Naive B cell (primary cell): ENCODE data around the gene MSLN. TPM values are rescaled to one million over a fixed set of nuclear protein-coding genes. Genes with fewer than 3 reads are reported as not detected.

Experiments used
- ATAC-seq, 2 donors: fragments of 150-1000 bp; cut with Tn5 transposase; 2 replicates each; pipeline ENCODE4 v1.10.0; 2021; ENCODE audit warnings: low read depth in 2 of 2, mild to moderate bottlenecking in 2 of 2, moderate library complexity in 2 of 2
- DNase-seq: peaks from one replicate; pipeline ENCODE4 v3.0.0; 2022
- H3K27ac Mint-ChIP-seq, 6 donors: one replicate each; pipeline ENCODE4 v1.8.0; 2020 to 2022; ENCODE audit warnings: mild to moderate bottlenecking in 6 of 6, mixed read lengths in 6 of 6, moderate library complexity in 5 of 6, inconsistent platforms in 2 of 6
- H3K27me3 Mint-ChIP-seq, 3 donors: one replicate each; pipeline ENCODE4 v1.8.0; 2021 to 2022; ENCODE audit warnings: mixed read lengths in 3 of 3, mild to moderate bottlenecking in 1 of 3
- H3K36me3 Mint-ChIP-seq, 2 donors: one replicate each; pipeline ENCODE4 v1.8.0; 2020 to 2022; ENCODE audit warnings: mixed read lengths in 2 of 2, inconsistent platforms in 1 of 2, mild to moderate bottlenecking in 1 of 2
- H3K4me1 Mint-ChIP-seq, 3 donors: one replicate each; pipeline ENCODE4 v1.8.0; 2020 to 2022; ENCODE audit warnings: mixed read lengths in 3 of 3, inconsistent platforms in 1 of 3, mild to moderate bottlenecking in 1 of 3, moderate library complexity in 1 of 3
- H3K4me3 Mint-ChIP-seq, 8 donors: one replicate each; pipeline ENCODE4 v1.8.0; 2020 to 2022; ENCODE audit warnings: mild to moderate bottlenecking in 8 of 8, mixed read lengths in 8 of 8, moderate library complexity in 8 of 8, inconsistent platforms in 2 of 8
- H3K9me3 Mint-ChIP-seq, 7 donors: one replicate each; pipeline ENCODE4 v1.8.0; 2020 to 2022; ENCODE audit warnings: mixed read lengths in 7 of 7, mild to moderate bottlenecking in 5 of 7, inconsistent platforms in 2 of 7, moderate library complexity in 1 of 7
- polyA plus RNA-seq, 6 donors: library from polyadenylated mRNA; unstranded; fragments of 300-500 nt; fragmentation: Illumina TruSeq; gene quantifications; one replicate each; pipeline ENCODE4 v1.2.3, GENCODE V29; 2021; ENCODE audit warnings: low read depth in 6 of 6

The MSLN gene
- polyA plus RNA-seq, 6 donors from 2014 or later, result not detected

GRCh38 chr16:718922-719321 is 41.6 kb upstream of the MSLN start:
- H3K4me3 Mint-ChIP-seq, result peak overlapping the region in 6 of 8 donors; percentile 16 to 90 (median 38)
- ATAC-seq (no peak), DNase-seq (no peak)
- H3K9me3 Mint-ChIP-seq, result no peaks in the 10 kb centered on the region
- H3K27me3 Mint-ChIP-seq, result peaks cover 0 to 13% (median 2%) of the 10 kb centered on the region in 3 donors
- no peaks in the 10 kb centered on the region for H3K36me3 Mint-ChIP-seq
- peaks cover 12 to 24% (median 14%) of the 10 kb centered on the region in 3 donors for H3K4me1 Mint-ChIP-seq
- H3K27ac Mint-ChIP-seq, result peak overlapping the region in 2 of 6 donors; percentile 65 to 87

GRCh38 chr16:719815-720446 is 40.6 kb upstream of the MSLN start:
- Mint-ChIP-seq H3K4me1 (peaks cover 12 to 24% (median 14%) of the 10 kb centered on the region in 3 donors), H3K4me3 (peak overlapping the region; percentile 78 to 92 (median 88)), H3K27ac (peak overlapping the region in 5 of 6 donors; percentile 33 to 92 (median 76)), H3K9me3 (no peaks in the 10 kb centered on the region), H3K27me3 (peaks cover 0 to 6% (median 0%) of the 10 kb centered on the region in 3 donors), H3K36me3 (no peaks in the 10 kb centered on the region)
- DNase-seq (no peak), ATAC-seq (no peak)

GRCh38 chr16:720447-720989 is 40.0 kb upstream of the MSLN start:
- H3K27ac Mint-ChIP-seq, result peak overlapping the region in 5 of 6 donors; percentile 33 to 92 (median 76)
- H3K4me3 Mint-ChIP-seq, result peak overlapping the region; percentile 78 to 92 (median 88)
- no peaks in the 10 kb centered on the region for H3K36me3 Mint-ChIP-seq
- peaks cover 12 to 24% (median 14%) of the 10 kb centered on the region in 3 donors for H3K4me1 Mint-ChIP-seq
- H3K9me3 Mint-ChIP-seq, result no peaks in the 10 kb centered on the region
- H3K27me3 Mint-ChIP-seq, result peaks cover 0 to 6% (median 0%) of the 10 kb centered on the region in 3 donors
- ATAC-seq (peak; percentile 6 to 7), DNase-seq (peak; percentile 30)

GRCh38 chr16:720990-721764 is 39.4 kb upstream of the MSLN start, which contains the start of gene ANTKMT:
Gene ANTKMT, plus strand, starts transcription at chr16:721146. Its CDS starts 129 bp downstream, at chr16:721275.
- ATAC-seq (peak; percentile 87 to 90), DNase-seq (peak; percentile 84)
- H3K4me3 Mint-ChIP-seq, result peak within 1 kb of the TSS; percentile 78 to 92 (median 88)
- no peaks in the 10 kb centered on the region for H3K9me3 Mint-ChIP-seq
- H3K36me3 Mint-ChIP-seq, result no peaks in the 10 kb centered on the region
- H3K27me3 Mint-ChIP-seq, result peaks cover 0 to 5% (median 0%) of the 10 kb centered on the region in 3 donors
- H3K4me1 Mint-ChIP-seq, result peaks cover 12 to 28% (median 14%) of the 10 kb centered on the region in 3 donors
- peak within 1 kb of the TSS; percentile 33 to 92 (median 68) for H3K27ac Mint-ChIP-seq

GRCh38 chr16:721765-722540 is 38.6 kb upstream of the MSLN start:
- Mint-ChIP-seq H3K9me3 (no peaks in the 10 kb centered on the region), H3K4me3 (peak overlapping the region; percentile 25 to 75 (median 64)), H3K4me1 (peaks cover 12 to 24% (median 14%) of the 10 kb centered on the region in 3 donors), H3K27me3 (no peaks in the 10 kb centered on the region), H3K27ac (peak overlapping the region in 1 of 6 donors; percentile 41), H3K36me3 (no peaks in the 10 kb centered on the region)
- DNase-seq, result no peak
- ATAC-seq, result no peak

- Mint-ChIP-seq H3K4me3 (peak overlapping the region in 6 of 8 donors; percentile 6 to 66 (median 53)), H3K27me3 (no peaks in the 10 kb centered on the region)
Measured at GRCh38 chr16:722835-723633, 37.5 kb upstream of the MSLN start.

GRCh38 chr16:723695-724094 is 36.8 kb upstream of the MSLN start:
- Mint-ChIP-seq H3K4me1 (peaks cover 11 to 24% (median 14%) of the 10 kb centered on the region in 3 donors), H3K27me3 (no peaks in the 10 kb centered on the region), H3K27ac (no peak overlapping the region), H3K4me3 (peak overlapping the region in 2 of 8 donors; percentile 65), H3K36me3 (no peaks in the 10 kb centered on the region), H3K9me3 (no peaks in the 10 kb centered on the region)
- ATAC-seq (no peak), DNase-seq (no peak)

More at GRCh38 chr16:722835-723633, 37.5 kb upstream of the MSLN start:
- DNase-seq (no peak), ATAC-seq (no peak)
- no peaks in the 10 kb centered on the region for H3K9me3 Mint-ChIP-seq
- no peaks in the 10 kb centered on the region for H3K36me3 Mint-ChIP-seq
- peak overlapping the region in 3 of 6 donors; percentile 13 to 68 (median 53) for H3K27ac Mint-ChIP-seq
- H3K4me1 Mint-ChIP-seq, result peaks cover 12 to 24% (median 14%) of the 10 kb centered on the region in 3 donors

GRCh38 chr16:724188-725040 is 36.1 kb upstream of the MSLN start:
- Mint-ChIP-seq H3K4me1 (peaks cover 5 to 17% (median 8%) of the 10 kb centered on the region in 3 donors), H3K9me3 (no peaks in the 10 kb centered on the region), H3K27me3 (no peaks in the 10 kb centered on the region), H3K4me3 (peak overlapping the region in 3 of 8 donors; percentile 42 to 65 (median 65)), H3K36me3 (no peaks in the 10 kb centered on the region), H3K27ac (peak overlapping the region in 1 of 6 donors; percentile 81)
- ATAC-seq, result no peak
- DNase-seq, result no peak

GRCh38 chr16:725041-725376 is 35.5 kb upstream of the MSLN start:
- peak overlapping the region in 1 of 8 donors; percentile 86 for H3K4me3 Mint-ChIP-seq
- H3K27ac Mint-ChIP-seq, result peak overlapping the region in 1 of 6 donors; percentile 81
- no peaks in the 10 kb centered on the region for H3K36me3 Mint-ChIP-seq

GRCh38 chr16:725463-726187 is 34.9 kb upstream of the MSLN start:
- no peaks in the 10 kb centered on the region for H3K27me3 Mint-ChIP-seq
- peaks cover 0 to 5% (median 5%) of the 10 kb centered on the region in 3 donors for H3K4me1 Mint-ChIP-seq
- DNase-seq (no peak), ATAC-seq (no peak)
- H3K36me3 Mint-ChIP-seq, result no peaks in the 10 kb centered on the region
- H3K27ac Mint-ChIP-seq, result peak overlapping the region in 2 of 6 donors; percentile 53 to 59
- H3K4me3 Mint-ChIP-seq, result peak overlapping the region in 6 of 8 donors; percentile 29 to 86 (median 72)
- H3K9me3 Mint-ChIP-seq, result no peaks in the 10 kb centered on the region

More at GRCh38 chr16:725041-725376, 35.5 kb upstream of the MSLN start:
- Mint-ChIP-seq H3K4me1 (peaks cover 5 to 11% (median 5%) of the 10 kb centered on the region in 3 donors), H3K27me3 (no peaks in the 10 kb centered on the region), H3K9me3 (no peaks in the 10 kb centered on the region)
- no peak for DNase-seq
- no peak for ATAC-seq

- Mint-ChIP-seq H3K27me3 (no peaks in the 10 kb centered on the region), H3K36me3 (no peaks in the 10 kb centered on the region), H3K4me3 (peak overlapping the region in 5 of 8 donors; percentile 70 to 86 (median 76)), H3K9me3 (no peaks in the 10 kb centered on the region), H3K27ac (peak overlapping the region in 2 of 6 donors; percentile 33 to 59), H3K4me1 (peaks cover 0 to 5% (median 5%) of the 10 kb centered on the region in 3 donors)
- DNase-seq, result no peak
- no peak for ATAC-seq
Measured at GRCh38 chr16:726188-726437, 34.4 kb upstream of the MSLN start.
